OCI-LY7 (cell line): Measurements from ENCODE around the gene RBM26.

Experiments used
- EZH2phosphoT487 ChIP-seq: fragments of 200-600 bp; sonication (generic); IDR thresholded peaks from 2 replicates; pipeline ENCODE4 v1.6.1; 2018; ENCODE audit warnings: low read depth, borderline replicate concordance, mild to moderate bottlenecking, mixed run types, antibody characterized with exemption, low read length, moderate library complexity, mixed read lengths
- TF ChIP-seq, protein P1 (sequence below): fragments of 200-600 bp; sonication (generic); conservative IDR thresholded peaks from 2 replicates; pipeline ENCODE4 v1.5.1; 2014; ENCODE audit warnings: mild to moderate bottlenecking, antibody characterized with exemption, low read length, moderate library complexity, mixed read lengths

GRCh38 chr13:79385694-79386093, 20.4 kb downstream of the RBM26 start:
- TF ChIP-seq, protein P1, sequence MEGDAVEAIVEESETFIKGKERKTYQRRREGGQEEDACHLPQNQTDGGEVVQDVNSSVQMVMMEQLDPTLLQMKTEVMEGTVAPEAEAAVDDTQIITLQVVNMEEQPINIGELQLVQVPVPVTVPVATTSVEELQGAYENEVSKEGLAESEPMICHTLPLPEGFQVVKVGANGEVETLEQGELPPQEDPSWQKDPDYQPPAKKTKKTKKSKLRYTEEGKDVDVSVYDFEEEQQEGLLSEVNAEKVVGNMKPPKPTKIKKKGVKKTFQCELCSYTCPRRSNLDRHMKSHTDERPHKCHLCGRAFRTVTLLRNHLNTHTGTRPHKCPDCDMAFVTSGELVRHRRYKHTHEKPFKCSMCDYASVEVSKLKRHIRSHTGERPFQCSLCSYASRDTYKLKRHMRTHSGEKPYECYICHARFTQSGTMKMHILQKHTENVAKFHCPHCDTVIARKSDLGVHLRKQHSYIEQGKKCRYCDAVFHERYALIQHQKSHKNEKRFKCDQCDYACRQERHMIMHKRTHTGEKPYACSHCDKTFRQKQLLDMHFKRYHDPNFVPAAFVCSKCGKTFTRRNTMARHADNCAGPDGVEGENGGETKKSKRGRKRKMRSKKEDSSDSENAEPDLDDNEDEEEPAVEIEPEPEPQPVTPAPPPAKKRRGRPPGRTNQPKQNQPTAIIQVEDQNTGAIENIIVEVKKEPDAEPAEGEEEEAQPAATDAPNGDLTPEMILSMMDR: no peak
- no peak for TF ChIP-seq EZH2phosphoT487
